HepG2 (cell line): Measurements from ENCODE around the gene MCM8. TPM values are rescaled to one million over a fixed set of nuclear protein-coding genes. Genes with fewer than 3 reads are reported as not detected.

Experiments
- ATAD3A ChIP-seq: sonication (generic); formaldehyde crosslinking; IDR thresholded peaks from 2 replicates; pipeline ENCODE4 v1.4.0; 2020; ENCODE audit warnings: missing genetic modification reagents
- CBX1 ChIP-seq: IDR thresholded peaks from one replicate; pipeline ENCODE4 v1.6.1; 2016; ENCODE audit warnings: antibody characterized with exemption, low read depth
- DRAP1 ChIP-seq: IDR thresholded peaks from 2 replicates; pipeline ENCODE4 v1.6.1; 2016; ENCODE audit warnings: missing genetic modification reagents, missing compliant biosample characterization
- IRF2 ChIP-seq: IDR thresholded peaks from 2 replicates; pipeline ENCODE4 v1.6.1; 2018; ENCODE audit warnings: missing genetic modification reagents, missing compliant biosample characterization
- IRF9 ChIP-seq: sonication (generic); formaldehyde crosslinking; IDR thresholded peaks from 2 replicates; pipeline ENCODE4 v1.8.0; 2022; ENCODE audit warnings: missing genetic modification reagents, mild to moderate bottlenecking, borderline replicate concordance
- MEIS2 ChIP-seq: sonication (generic); formaldehyde crosslinking; IDR thresholded peaks from 2 replicates; pipeline ENCODE4 v1.9.0; 2021; ENCODE audit warnings: mild to moderate bottlenecking, missing genetic modification reagents
- RBFOX2 ChIP-seq: fragments of 200-400 bp; formaldehyde crosslinking; IDR thresholded peaks from 2 replicates; pipeline ENCODE4 v1.6.1; 2017; ENCODE audit warnings: low read depth, mild to moderate bottlenecking, low read length
- RCOR2 ChIP-seq: IDR thresholded peaks from 2 replicates; pipeline ENCODE4 v1.6.1; 2016; ENCODE audit warnings: missing biosample characterization, missing genetic modification reagents
- SAFB2 ChIP-seq: sonication (generic); formaldehyde crosslinking; IDR thresholded peaks from 2 replicates; pipeline ENCODE4 v1.5.1; 2020; ENCODE audit warnings: missing genetic modification reagents, low read depth, mild to moderate bottlenecking, borderline replicate concordance
- SIN3B ChIP-seq: fragments of 150-350 bp; IDR thresholded peaks from 2 replicates; pipeline ENCODE4 v1.6.1; 2014; ENCODE audit warnings: low read length
- TAF1 ChIP-seq: sonication (generic); formaldehyde crosslinking; IDR thresholded peaks from 2 replicates; pipeline ENCODE4 v1.4.0; 2020; ENCODE audit warnings: missing genetic modification reagents
- THAP11 ChIP-seq: IDR thresholded peaks from 2 replicates; pipeline ENCODE4 v1.6.1; 2016; ENCODE audit warnings: missing biosample characterization, missing genetic modification reagents
- TOPORS ChIP-seq: sonication (generic); formaldehyde crosslinking; IDR thresholded peaks from 2 replicates; pipeline ENCODE4 v1.8.0; 2023; ENCODE audit warnings: mild to moderate bottlenecking, missing genetic modification reagents
- ZC3H13 ChIP-seq: sonication (generic); formaldehyde crosslinking; IDR thresholded peaks from 2 replicates; pipeline ENCODE4 v1.8.1; 2023; ENCODE audit warnings: mild to moderate bottlenecking, missing genetic modification reagents, moderate library complexity
- ZKSCAN1 ChIP-seq: fragments of 150-350 bp; IDR thresholded peaks from 2 replicates; pipeline ENCODE4 v1.6.1; 2014; ENCODE audit warnings: low read length
- ZNF253 ChIP-seq: sonication (generic); formaldehyde crosslinking; IDR thresholded peaks from 2 replicates; pipeline ENCODE4 v1.8.0; 2022; ENCODE audit warnings: mild to moderate bottlenecking, missing genetic modification reagents, borderline replicate concordance
- ZNF317 ChIP-seq: sonication (generic); formaldehyde crosslinking; IDR thresholded peaks from 2 replicates; pipeline ENCODE4 v1.5.0; 2020; ENCODE audit warnings: mild to moderate bottlenecking, missing genetic modification reagents
- ZNF44 ChIP-seq: sonication (generic); formaldehyde crosslinking; IDR thresholded peaks from 2 replicates; pipeline ENCODE4 v1.5.1; 2020; ENCODE audit warnings: mild to moderate bottlenecking, missing genetic modification reagents
- ZNF510 ChIP-seq: sonication (generic); formaldehyde crosslinking; IDR thresholded peaks from 2 replicates; pipeline ENCODE4 v1.4.0; 2020; ENCODE audit warnings: low read depth, mild to moderate bottlenecking, missing genetic modification reagents
- ZNF670 ChIP-seq: sonication (generic); formaldehyde crosslinking; IDR thresholded peaks from 2 replicates; pipeline ENCODE4 v1.8.0; 2022; ENCODE audit warnings: mild to moderate bottlenecking, missing genetic modification reagents, borderline replicate concordance
- ZNF672 ChIP-seq: sonication (generic); formaldehyde crosslinking; IDR thresholded peaks from 2 replicates; pipeline ENCODE4 v1.8.1; 2022; ENCODE audit warnings: missing genetic modification reagents
- ZNF766 ChIP-seq: sonication (generic); formaldehyde crosslinking; IDR thresholded peaks from 2 replicates; pipeline ENCODE4 v1.5.0; 2020; ENCODE audit warnings: missing genetic modification reagents, borderline replicate concordance
- polyA plus RNA-seq, 8 experiments: library from polyadenylated mRNA; depleted of rRNA in 3 of 8; stranded (reverse) in 7 of 8; unstranded in 1 of 8; fragments of >200 nt; fragmentation: Illumina TruSeq in 4 of 8; extraction: Trizol in 4 of 8; gene quantifications; 2 replicates each; pipeline versions ENCODE4 v1.2.1 to v1.2.3, GENCODE V29; 2011 to 2016; ENCODE audit warnings: low read depth in 4 of 8, missing spikeins in 1 of 8, mixed read lengths in 1 of 8; ENCODE audit not compliant: insufficient read depth in 1 of 8
- total RNA-seq, 5 experiments: library from RNA; depleted of rRNA; stranded (reverse); fragments of >200 nt; fragmentation: Illumina TruSeq; extraction: Trizol; gene quantifications; 2 replicates each; pipeline ENCODE4 v1.2.3, GENCODE V29; 2016; ENCODE audit warnings: low read depth in 1 of 5
- TF ChIP-seq, protein P1 (sequence below): sonication (generic); formaldehyde crosslinking; IDR thresholded peaks from 2 replicates; pipeline ENCODE4 v1.4.0; 2020; ENCODE audit warnings: mild to moderate bottlenecking, missing genetic modification reagents
- TF ChIP-seq, protein P2 (sequence below): sonication (generic); formaldehyde crosslinking; IDR thresholded peaks from 2 replicates; pipeline ENCODE4 v1.5.0; 2020; ENCODE audit warnings: mild to moderate bottlenecking, missing genetic modification reagents
- TF ChIP-seq, protein P3 (sequence below): sonication (generic); formaldehyde crosslinking; IDR thresholded peaks from 2 replicates; pipeline ENCODE4 v1.5.0; 2020; ENCODE audit warnings: mild to moderate bottlenecking, missing genetic modification reagents

MCM8 gene
- total and polyA plus RNA-seq, 2 of the 13 experiments (the other 11 are each of a cell fraction or from before 2014, with no cell fraction given) = 11.5 to 59.3 TPM

DNA sequence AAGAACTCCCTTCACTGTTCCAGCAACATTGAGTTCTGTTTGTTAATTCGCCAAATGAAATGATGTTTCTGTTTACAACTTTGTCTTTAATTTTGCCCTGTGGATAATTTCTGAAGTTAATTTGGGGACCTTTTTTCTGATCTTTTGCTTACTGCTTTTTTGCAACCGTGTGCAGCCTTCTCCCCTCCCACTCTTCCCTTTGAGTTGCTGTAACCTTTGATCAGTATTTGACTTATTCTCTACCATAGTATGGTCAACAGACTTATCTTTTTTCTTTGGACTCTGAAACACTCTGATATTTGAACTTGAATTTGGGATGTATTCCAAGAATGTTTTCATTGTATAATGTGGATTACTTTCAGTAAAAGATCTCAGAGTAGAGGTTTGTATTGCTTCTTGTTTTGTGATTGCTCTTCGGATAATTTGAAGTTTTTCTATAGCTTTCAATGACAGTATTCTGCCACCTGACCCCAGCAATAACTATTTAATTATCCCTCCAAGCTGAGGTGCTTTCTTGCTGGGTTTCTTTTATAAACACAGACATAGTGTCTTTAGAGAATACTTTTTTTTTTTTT lies 57.2 kb downstream of the MCM8 start (continued):
- TF ChIP-seq, protein P1, sequence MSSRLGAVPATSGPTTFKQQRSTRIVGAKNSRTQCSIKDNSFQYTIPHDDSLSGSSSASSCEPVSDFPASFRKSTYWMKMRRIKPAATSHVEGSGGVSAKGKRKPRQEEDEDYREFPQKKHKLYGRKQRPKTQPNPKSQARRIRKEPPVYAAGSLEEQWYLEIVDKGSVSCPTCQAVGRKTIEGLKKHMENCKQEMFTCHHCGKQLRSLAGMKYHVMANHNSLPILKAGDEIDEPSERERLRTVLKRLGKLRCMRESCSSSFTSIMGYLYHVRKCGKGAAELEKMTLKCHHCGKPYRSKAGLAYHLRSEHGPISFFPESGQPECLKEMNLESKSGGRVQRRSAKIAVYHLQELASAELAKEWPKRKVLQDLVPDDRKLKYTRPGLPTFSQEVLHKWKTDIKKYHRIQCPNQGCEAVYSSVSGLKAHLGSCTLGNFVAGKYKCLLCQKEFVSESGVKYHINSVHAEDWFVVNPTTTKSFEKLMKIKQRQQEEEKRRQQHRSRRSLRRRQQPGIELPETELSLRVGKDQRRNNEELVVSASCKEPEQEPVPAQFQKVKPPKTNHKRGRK = no peak
- no peak for TF ChIP-seq ZC3H13 (CRISPR knock-in tag)
- peak; percentile 83; the same call in 1 of the 2 replicates for TF ChIP-seq TOPORS
- no peak for TF ChIP-seq ZNF672 (CRISPR knock-in tag)
- no peak for TF ChIP-seq IRF9 (CRISPR knock-in tag)
- TF ChIP-seq SIN3B = peak; percentile 53; the same call in 1 of the 2 replicates
- TF ChIP-seq CBX1 = no peak
- TF ChIP-seq IRF2 (CRISPR knock-in tag) = peak; percentile 75; the same call in 1 of the 2 replicates
- no peak for TF ChIP-seq ATAD3A
- peak; percentile 83 for TF ChIP-seq THAP11 (CRISPR knock-in tag)
- no peak for TF ChIP-seq SAFB2
- TF ChIP-seq MEIS2 (CRISPR knock-in tag) = no peak
- no peak for TF ChIP-seq ZKSCAN1
- TF ChIP-seq ZNF44 (CRISPR knock-in tag) = no peak
- TF ChIP-seq, protein P2, sequence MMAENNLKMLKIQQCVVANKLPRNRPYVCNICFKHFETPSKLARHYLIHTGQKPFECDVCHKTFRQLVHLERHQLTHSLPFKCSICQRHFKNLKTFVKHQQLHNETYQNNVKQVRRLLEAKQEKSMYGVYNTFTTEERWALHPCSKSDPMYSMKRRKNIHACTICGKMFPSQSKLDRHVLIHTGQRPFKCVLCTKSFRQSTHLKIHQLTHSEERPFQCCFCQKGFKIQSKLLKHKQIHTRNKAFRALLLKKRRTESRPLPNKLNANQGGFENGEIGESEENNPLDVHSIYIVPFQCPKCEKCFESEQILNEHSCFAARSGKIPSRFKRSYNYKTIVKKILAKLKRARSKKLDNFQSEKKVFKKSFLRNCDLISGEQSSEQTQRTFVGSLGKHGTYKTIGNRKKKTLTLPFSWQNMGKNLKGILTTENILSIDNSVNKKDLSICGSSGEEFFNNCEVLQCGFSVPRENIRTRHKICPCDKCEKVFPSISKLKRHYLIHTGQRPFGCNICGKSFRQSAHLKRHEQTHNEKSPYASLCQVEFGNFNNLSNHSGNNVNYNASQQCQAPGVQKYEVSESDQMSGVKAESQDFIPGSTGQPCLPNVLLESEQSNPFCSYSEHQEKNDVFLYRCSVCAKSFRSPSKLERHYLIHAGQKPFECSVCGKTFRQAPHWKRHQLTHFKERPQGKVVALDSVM = no peak
- TF ChIP-seq ZNF766 (CRISPR knock-in tag) = no peak
- peak; percentile 65 for TF ChIP-seq DRAP1
- TF ChIP-seq, protein P3, sequence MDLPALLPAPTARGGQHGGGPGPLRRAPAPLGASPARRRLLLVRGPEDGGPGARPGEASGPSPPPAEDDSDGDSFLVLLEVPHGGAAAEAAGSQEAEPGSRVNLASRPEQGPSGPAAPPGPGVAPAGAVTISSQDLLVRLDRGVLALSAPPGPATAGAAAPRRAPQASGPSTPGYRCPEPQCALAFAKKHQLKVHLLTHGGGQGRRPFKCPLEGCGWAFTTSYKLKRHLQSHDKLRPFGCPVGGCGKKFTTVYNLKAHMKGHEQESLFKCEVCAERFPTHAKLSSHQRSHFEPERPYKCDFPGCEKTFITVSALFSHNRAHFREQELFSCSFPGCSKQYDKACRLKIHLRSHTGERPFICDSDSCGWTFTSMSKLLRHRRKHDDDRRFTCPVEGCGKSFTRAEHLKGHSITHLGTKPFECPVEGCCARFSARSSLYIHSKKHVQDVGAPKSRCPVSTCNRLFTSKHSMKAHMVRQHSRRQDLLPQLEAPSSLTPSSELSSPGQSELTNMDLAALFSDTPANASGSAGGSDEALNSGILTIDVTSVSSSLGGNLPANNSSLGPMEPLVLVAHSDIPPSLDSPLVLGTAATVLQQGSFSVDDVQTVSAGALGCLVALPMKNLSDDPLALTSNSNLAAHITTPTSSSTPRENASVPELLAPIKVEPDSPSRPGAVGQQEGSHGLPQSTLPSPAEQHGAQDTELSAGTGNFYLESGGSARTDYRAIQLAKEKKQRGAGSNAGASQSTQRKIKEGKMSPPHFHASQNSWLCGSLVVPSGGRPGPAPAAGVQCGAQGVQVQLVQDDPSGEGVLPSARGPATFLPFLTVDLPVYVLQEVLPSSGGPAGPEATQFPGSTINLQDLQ (CRISPR knock-in tag) = no peak
- TF ChIP-seq RBFOX2 = peak; percentile 62
- TF ChIP-seq RCOR2 (CRISPR knock-in tag) = peak; percentile 77
- peak; percentile 100 for TF ChIP-seq ZNF670 (CRISPR knock-in tag)
- no peak for TF ChIP-seq ZNF253 (CRISPR knock-in tag)
- TF ChIP-seq ZNF317 (CRISPR knock-in tag) = peak; percentile 26; the same call in 1 of the 2 replicates
- no peak for TF ChIP-seq ZNF510 (CRISPR knock-in tag)
- TF ChIP-seq TAF1 (CRISPR knock-in tag) = no peak; the same call in 1 of the 2 replicates
